Activated CD4-positive, alpha-beta T cell treated with anti-CD3 and anti-CD28 coated beads, Interleukin-2, amount 50 U/mL, for 4 hours (primary cell): ENCODE data around the gene VAV2.

ENCODE experiments used
- DNase-seq, 2 experiments: peaks; one replicate each; pipeline ENCODE4 v3.0.0-alpha.2; 2020

VAV2 gene

GRCh38 chr9:133870598-133871595 lies 121.2 kb downstream of the VAV2 start:
- DNase-seq = no peak

DNA sequence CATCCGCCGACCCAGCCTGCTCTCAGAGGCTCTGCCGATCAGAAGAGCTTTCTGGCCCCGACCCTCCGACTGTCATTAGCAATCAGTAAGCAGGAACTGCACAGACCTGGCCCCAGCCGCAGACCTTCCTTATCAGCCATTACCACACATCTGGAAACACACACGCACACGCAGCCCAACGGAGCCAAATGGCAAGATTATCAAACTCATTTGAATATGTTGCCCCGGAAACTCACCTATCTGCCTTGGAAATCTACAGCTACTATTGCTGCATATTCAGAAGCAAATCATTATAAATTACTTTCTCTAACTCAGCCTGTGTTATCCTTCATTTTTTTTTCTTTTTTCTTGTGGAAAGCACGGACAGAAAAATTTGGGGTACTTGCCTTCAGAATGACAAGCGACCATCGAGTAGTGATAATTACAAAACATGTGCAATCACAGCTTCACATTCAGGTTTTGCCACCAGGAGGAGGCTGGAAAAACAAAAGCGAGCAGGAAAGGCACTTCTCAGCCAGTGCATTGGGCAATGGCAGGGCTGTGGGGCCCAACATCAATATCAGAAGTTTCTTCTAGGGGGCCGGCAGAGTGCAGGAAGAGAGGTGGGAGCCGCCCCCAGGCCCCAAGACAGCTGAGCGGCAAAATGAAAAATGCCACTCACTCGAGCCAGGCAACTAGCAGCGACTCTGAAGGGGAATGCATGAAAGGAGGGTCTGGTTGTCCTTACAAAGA lies 122.3 kb downstream of the VAV2 start:
- no peak for DNase-seq

DNA sequence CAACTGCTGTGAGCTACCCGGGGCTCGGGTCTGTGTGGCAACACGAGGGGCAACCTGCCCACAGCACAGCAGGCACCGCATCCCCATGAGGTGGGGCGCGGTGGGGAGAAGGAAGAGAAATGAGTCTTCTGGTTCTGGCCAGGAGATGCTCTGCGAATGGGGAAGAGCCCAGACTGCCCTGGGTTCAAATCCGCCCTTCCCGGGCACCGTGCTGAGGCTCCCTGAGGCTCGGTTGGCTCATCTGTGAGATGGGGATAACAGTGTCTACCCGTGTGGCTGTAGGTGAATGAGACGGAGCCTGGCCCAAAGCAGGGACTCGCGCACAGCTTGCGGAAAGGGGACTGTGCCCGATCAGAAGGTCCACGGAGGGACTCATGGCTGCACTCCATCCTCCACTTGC lies 123.9 kb downstream of the VAV2 start:
- DNase-seq = no peak

GRCh38 chr9:133866946-133867345 lies 125.2 kb downstream of the VAV2 start:
- DNase-seq = no peak

GRCh38 chr9:133864011-133864410 lies 128.1 kb downstream of the VAV2 start:
- no peak for DNase-seq

DNA sequence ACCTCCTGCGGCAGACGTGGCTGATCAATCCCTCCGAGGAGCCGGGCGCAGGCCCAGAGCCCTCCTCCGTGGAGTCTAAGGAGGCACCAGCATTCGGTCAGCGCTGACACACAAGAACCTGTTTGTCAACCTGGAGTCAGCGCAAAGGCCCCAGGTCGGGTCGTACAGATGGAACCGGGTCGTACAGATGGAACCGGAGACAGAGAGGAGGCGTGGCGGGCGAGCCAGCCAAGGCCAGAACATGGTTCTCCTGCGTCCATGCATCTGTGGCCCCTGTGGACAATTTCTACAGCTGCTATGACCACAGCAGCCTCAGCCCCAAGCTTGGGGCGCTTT lies 128.9 kb downstream of the VAV2 start:
- DNase-seq = no peak

DNA sequence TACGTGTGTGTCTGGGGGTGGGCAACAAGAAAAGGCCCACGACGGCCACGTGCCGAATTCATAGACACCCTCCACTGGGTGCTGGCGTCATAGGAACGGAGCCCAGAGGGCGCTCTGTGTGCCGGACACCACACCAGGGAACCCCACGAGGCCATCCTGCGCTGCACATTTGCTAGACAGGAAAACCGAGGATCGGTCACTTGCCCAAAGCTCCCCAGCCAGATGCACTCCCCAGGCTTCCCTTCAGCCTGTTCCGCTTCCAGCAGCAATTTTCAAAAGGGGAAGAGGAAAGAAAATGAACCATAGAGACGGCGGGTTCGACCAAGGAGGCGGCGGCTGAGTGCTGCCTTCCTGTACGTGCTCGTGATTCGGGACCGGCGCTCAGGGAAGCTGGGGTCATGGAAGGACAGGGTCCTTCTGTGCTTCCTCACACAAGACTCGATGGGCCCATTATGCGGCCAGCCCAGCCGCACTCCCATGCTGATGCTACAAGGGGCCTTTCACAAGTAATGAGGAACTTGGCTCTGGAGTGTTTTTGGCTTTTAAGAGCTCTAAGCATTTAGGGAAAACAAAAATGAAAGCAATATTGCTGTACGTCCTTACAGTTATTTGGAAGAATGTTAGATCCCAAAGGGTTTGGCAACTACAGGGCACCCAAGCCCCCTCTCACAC lies 129.4 kb downstream of the VAV2 start:
- DNase-seq = no peak

DNA sequence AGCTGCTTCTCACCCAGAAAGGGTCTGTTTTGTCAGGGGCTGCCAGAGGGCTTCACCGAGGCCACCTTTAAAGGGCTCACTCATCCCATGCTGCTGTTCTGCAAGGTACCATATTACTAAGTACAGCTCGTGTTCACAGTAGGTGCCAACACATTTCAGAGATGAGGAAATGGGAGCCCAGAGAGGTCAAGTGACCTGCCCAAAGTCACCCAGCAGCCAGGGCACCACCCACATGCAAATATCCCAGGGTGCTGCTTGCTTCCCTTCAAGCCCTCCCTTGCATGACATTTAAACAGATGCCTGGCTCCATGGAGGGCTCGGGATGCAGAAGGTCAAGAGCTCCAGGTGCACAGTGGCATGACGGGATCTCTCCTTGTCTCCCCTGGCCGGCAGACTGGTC lies 130.4 kb downstream of the VAV2 start:
- no peak for DNase-seq

DNA sequence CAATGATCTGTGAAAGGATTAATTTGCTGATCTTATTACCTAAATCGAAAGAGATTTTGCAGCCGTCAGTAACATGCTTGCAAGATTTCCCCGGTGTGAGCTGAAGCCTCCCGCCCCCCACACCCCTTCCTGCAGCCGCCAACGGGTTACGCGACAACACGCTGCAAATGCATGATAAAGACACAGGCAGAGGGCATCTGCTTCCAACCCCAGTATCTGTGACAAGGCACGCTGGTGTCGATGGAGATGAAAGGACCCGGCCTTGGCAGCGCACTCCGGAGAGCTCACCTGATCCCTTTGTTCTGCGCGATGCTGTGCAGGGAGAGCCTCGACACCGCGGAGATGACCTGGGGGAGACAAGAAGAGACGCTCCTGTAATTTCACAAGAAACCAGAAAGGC lies 131.0 kb downstream of the VAV2 start:
- no peak for DNase-seq

- no peak for DNase-seq
These were observed 133.4 kb downstream of the VAV2 start for GRCh38 chr9:133858771-133859170.

DNA sequence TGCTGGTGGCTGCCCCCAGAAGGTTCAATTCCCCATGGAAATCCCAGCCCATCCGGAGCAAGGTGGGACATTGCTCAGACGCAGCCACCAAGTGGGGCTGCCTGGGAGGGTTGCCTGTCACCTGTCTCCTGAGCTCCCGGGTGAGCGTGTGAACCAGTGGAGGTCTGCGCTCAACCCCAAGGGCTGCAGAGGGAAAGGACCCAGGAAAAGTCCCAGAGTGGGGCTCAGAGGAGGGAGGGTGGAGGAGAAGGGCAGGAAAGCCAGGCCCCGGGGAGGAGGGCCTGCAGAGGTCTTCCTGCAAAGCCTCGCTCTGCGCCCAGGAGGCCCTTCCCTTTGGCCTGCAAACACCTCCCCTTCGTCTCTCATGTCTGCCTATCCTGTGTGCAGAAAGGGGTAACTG lies 134.5 kb downstream of the VAV2 start:
- DNase-seq = no peak

- no peak for DNase-seq
These were observed 135.3 kb downstream of the VAV2 start for GRCh38 chr9:133856798-133857197.

- no peak for DNase-seq
These were observed 136.2 kb downstream of the VAV2 start for GRCh38 chr9:133855802-133856521.

GRCh38 chr9:133855371-133855770 lies 136.8 kb downstream of the VAV2 start:
- DNase-seq = no peak

- DNase-seq = no peak
These were observed 137.4 kb downstream of the VAV2 start for GRCh38 chr9:133854765-133855164.

DNA sequence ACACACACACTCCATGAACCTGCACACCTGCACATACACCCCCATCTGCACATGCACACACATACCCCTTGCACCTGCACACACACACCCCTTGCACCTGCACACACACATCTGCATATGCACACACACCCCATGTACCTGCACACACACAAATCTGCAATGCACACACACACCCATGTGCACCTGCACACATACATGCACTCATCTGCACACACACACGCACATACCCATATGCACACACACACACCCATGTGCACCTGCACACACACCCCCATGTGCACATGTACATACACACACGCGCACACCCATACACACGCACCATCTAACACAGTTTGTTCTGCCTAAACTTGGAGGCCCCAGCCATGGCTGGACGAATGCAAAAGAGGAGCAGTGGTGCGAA lies 138.1 kb downstream of the VAV2 start:
- no peak for DNase-seq

GRCh38 chr9:133853331-133853730 lies 138.8 kb downstream of the VAV2 start:
- no peak for DNase-seq

DNA sequence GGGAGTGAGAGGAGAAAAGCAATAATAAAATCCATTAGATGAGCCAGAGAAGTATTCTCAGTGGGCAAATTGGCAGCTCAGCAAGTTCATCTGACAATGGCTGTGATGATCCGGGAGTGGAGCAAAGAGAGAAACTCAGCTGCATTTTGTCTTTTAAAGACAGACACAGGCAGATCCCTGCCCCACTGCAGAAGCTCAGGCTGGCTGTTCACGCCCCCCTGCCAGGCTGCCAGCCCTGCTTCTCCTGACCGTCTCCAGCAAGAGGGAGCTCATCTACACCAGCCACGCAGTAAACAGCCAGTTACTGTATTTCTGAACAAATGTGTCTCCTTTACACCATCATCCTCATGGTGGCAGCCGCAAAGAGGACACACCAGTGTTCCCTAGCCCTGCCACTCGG lies 139.7 kb downstream of the VAV2 start:
- DNase-seq = no peak

GRCh38 chr9:133851693-133852092 lies 140.4 kb downstream of the VAV2 start:
- DNase-seq = no peak

DNA sequence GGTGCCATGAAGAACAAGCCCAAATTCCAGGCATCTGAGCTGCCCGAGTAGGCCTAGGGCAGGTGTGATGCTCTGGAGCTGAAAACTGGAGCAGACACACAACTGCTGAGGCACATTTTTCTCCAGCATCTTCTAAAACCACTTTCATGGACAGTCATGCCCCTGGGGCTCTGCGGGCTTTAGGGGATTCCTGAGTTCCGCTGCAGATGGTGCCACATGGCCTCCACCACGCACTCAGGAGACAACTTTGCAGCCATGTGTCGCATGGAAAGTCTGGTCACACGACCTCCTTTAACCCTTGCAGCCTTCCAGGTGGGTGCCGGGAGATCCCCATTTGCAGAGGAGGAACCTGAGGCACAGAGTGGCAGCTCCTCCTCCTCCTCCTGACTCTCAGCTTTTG lies 141.2 kb downstream of the VAV2 start:
- no peak for DNase-seq

DNA sequence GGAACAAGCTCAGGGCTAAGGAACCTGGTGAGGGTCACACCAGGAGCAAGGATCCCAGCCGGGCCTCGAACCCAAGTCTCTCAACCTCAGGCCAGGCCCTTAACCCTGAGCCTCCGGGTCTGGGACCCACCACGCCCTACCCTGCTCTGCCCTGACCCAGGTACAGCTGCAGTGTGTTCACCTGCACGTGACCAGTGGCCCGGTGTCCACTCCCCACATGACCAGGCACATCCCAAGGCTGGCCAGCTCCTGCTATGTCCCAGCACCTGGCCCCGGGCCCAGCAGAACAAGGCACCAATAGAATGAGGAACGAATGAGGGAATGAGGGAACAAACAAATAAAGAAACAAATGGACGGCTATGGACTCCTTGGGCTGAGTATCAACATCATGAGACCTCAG lies 142.0 kb downstream of the VAV2 start:
- DNase-seq = no peak

- DNase-seq = no peak
These were observed 142.9 kb downstream of the VAV2 start for GRCh38 chr9:133849110-133849670.
